Stimulated activated naive CD4-positive, alpha-beta T cell (primary cell): ENCODE data around the gene HSCB.
A peak's percentile ranks its signal among the peaks of the same experiment; 100 is the strongest.
"Not testable (repeated sequence)": the region's sequence is repeated elsewhere in the genome, so short reads cannot be mapped to it uniquely, and the experiment has no call there.

Experiments
- DNase-seq, 6 experiments: peaks; one replicate each; lab custom pipeline; 2025; lab: John Stamatoyannopoulos, UW

Gene HSCB

GRCh38 chr22:28738876-28739275, 3.0 kb upstream of the HSCB start:
- DNase-seq, result not testable (repeated sequence)

GRCh38 chr22:28741200-28741784, 547 bp upstream of the HSCB start:
- DNase-seq, result no peak

- no peak for DNase-seq
Measured at GRCh38 chr22:28742562-28742962, 723 bp downstream of the HSCB start.

DNA sequence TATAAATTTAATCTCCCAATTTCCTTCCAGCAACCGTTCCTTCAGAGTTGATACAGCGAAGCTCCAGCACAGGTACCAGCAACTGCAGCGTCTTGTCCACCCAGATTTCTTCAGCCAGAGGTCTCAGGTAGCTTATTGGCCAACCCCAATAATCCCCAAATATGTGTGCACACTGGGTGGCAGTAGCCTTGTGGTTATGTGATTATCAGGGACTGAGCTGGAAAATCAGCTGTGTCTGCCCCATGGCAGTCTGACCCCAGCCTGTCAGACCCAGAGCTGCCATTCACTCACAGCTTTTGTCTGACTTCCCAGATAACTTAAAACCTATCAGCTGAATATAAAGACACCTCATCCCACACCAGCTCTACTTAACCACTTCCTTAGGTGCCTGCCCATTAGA, 2.0 kb downstream of the HSCB start:
- no peak for DNase-seq

DNA sequence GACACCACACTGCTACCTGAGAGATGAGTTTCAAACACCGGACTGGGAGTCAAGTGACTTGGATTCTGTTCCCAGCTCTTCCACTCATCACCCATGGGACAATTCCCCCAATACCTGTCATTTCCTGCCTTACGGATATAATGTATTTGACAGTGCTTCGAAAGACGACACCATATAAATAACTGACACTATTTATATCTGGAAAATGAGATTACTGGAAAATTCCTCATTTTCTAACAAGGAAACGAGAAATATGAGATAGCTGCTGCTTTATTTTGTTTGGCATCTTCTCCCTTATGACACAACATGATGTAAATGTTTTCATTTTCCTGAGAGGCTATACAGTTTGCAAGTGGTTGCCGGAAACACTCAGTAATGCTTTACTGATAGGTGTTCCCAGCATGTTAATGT, 8.6 kb downstream of the HSCB start:
- no peak for DNase-seq

DNA sequence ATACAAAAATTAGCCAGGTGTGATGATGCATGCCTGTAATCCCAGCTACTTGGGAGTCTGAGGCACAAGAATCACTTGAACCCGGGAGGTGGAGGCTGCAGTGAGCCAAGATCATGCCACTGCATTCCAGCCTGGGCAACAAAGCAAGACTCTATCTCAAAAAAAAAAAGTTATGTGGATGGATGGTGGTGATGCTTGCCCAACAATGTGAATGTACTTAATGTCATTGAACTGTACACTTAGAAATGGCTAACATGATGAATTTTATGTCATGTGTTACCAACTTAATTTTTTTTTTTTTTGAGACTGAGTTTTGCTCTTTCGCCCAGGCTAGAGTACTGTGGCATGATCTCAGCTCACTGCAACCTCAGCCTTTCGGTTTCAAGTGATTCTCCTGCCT, 12.7 kb downstream of the HSCB start:
- DNase-seq, result not testable (repeated sequence)

DNA sequence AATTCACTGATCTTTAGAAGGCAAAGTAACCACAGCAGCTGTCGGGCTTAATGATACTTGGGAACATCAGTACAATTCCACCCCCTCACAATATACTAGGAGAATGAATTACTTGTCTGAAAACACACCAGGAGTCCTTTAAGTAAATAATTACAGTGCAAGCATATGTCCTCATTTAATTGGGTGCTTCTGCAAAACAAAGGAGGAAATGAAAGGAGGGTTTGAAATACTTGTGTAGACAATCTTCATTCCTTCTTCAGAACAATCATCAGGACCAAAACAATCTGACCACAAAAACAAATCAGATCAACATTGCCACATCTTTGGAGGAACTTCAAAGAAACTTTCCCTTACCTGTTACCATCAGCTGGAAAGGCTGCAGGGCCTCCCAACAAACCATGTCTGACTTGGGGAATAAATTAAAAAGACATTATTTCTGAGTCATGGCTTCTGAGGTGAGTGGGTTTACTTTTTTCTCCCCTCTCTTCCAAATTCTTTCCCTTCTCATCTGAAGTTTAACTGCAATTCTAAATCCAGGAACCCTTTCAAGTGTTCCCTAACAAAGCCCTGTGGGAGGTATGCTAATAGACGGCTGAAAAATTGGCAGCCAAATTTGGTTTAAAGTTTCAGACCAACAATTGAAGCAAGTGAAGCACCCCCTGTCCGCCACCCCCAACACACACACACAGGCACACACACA, 18.2 kb downstream of the HSCB start:
- no peak for DNase-seq

GRCh38 chr22:28761449-28761755, 19.6 kb downstream of the HSCB start:
- no peak for DNase-seq

GRCh38 chr22:28762000-28762399, 20.2 kb downstream of the HSCB start:
- DNase-seq, result not testable (repeated sequence)

DNA sequence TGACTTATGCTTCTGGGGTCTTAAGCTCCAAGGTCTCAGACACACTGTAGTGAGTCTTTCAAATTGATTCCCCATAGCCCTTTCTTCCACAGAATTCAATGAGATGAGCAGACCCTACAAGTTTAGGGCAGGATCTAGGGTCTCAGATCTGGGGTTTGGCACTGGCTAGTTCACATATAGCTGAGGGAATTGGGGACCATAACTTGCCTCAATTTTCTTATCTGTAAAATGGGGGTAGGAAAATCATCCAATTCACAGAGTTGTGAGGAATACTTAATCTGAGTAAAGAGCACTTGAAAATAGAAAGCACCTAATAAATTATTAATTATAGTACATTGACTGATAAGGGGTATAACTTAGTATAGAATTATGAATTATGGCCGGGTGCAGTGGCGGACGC, 24.8 kb downstream of the HSCB start:
- no peak for DNase-seq

DNA sequence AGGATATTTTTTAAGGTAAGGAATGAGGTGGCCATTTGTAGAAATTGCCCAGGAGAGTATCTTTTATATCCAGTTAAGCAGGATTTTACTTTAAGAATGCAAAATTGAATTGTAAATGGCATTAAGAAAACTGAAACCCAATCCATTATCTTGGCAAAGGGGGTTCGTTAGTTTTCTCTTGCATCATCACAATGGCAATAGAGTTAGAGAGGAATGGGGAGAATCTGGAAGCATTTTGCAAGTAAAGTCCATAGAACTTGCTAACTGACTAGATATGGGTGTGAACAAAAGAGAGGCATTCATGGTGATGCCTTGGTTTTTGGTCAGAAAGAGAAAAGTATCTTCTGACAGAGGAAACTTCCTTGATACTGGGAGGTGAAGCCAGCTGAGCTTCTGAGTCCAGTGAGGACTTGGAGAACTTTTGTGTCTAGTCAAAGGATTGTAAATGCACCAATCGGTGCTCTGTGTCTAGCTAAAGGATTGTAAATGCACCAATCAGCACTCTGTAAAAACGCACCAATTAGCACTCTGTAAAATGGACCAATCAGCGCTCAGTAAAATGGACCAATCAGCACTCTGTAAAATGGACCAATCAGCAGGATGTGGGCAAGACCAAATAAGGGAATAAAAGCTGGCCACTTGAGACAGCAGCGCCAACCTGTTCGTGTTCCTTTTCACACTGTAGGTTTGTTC, 27.0 kb downstream of the HSCB start:
- DNase-seq, result no peak

DNA sequence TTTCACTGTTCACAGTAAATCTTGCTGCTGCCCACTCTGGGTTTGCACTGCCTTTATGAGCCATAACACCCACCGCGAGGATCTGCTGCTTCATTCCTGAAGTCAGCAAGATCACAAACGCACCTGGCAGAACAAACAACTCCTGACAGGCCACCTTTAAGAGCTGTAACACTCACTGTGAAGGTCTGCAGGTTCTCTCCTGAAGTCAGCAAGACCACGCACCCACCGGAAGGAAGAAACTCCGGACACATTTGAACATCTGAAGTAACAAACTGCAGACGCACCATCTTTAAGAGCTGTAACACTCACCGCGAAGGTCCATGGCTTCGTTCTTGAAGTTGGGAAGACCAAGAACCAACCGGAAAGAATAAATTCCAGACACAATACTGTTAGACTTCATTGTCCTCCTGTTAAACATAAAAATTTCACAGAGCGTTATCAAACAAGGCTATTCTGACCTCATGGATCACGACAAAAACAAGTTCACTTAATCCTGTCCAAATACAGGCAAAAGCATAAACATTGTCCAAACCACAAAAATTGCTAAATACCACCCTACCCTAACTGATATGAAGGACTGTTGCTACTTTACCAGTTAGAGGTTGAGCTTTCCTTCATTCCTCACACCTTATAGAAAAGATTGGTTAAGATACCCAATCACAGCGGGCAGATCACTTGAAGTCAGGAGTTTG, 27.7 kb downstream of the HSCB start:
- no peak for DNase-seq

- no peak for DNase-seq
Measured at GRCh38 chr22:28771195-28771791, 29.5 kb downstream of the HSCB start.

DNA sequence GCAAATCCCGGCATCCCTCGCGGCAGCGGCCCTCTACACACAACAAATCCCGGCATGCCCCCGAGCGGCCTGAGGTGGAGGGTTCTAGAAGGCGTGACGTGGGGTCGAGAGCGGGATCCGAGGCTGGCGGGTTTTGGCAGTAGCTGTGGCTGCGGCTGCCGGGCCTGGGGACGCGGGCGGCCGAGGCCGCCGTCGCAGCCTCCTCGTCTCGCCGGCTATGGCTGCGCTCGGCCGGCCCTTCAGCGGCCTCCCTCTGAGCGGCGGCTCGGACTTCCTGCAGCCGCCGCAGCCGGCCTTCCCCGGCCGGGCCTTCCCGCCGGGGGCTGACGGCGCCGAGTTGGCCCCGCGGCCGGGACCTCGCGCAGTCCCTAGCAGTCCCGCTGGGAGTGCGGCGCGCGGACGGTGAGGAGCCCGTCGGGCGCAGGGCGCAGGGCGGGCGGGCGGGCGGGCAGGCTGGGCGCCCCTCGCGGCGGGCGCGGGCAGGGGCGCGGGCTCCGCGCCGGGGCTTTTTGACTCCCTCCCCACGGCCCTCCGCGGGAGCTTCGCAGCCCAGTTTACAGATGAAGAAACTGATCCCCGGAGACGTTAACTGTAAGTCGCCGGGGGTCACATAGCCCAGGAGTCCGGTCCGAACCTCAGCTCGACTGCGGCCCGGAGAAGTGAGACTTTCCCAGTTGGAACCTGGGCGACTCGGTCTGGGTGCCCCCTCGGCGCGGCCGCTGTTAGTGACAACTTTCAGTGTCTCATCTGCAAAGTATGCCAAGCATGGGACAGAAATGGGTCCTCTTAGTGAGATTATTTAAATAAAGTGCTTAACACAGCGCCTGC, 31.0 kb downstream of the HSCB start, which contains the start of gene CCDC117:
TSS of gene CCDC117 (plus strand) at position 63 of the 828 bp plus-strand sequence. CDS start at position 218, 155 bp downstream.
- DNase-seq, result peak; percentile 81 to 92 (median 88)

DNA sequence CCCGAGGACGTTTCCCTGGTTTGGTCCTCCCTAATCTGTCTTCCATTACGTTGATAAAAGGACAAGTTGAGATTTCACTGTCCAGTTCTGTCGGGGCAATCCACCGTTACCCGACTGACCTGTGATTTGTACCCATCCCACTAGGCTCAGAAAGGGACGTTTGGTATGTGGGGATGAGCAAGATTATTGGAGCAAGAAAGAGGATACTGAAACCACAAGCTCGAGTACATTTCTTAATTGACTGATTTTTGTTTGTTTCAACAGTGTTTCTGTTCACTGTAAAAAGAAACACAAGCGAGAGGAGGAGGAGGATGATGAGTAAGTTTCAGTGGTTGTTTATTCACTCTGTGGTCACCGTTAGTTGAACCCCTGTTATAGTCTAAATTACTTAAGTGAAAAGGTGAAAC, 31.6 kb downstream of the HSCB start:
- DNase-seq, result peak in 1 of 6 experiments; percentile 15

- DNase-seq, result no peak
Measured at GRCh38 chr22:28774378-28774777, 32.5 kb downstream of the HSCB start.

DNA sequence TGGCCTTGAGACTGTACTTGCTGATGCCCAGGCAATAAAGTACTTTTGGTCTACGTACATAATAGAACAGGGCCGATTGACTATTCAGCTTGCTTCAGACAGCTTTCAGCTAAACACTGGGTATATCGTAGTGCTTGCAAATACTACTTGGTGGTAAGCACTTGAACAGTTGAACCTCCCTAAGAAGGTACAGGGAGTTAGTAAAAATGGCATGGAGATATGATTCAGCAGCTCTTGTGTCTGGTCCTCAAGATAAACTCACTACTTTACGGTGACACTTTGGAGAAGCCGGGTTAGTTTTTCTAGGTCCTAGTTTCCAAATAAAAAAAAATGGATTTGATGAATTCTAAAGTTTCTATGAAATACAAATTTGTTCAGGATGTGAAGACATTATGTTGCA, 38.0 kb downstream of the HSCB start:
- DNase-seq, result no peak

DNA sequence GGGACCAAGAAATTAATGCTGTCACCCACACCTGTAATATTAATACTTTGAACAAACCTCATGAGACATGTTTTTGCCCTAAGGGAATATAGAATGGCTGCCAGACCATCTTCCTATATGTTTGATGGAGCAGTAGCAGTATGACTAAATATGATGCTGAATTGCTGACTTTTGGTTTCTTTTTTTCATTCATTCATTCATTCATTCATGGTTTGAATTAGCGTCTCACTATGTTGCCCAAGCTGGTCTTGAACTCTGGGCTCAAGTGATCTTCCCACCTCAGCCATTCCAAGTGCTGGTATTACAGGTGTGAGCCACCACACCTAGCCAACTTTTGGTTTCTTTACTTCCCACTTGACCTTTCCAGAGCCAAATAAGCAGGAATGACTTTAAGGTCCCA, 38.5 kb downstream of the HSCB start:
- no peak for DNase-seq

- no peak for DNase-seq
Measured at GRCh38 chr22:28783786-28784671, 42.2 kb downstream of the HSCB start.

GRCh38 chr22:28788601-28789000, 46.8 kb downstream of the HSCB start:
- DNase-seq, result no peak
